GM19035 (cell line): ENCODE measurements around the gene ATPAF1.

Experiments
- ATAC-seq: cut with Tn5 transposase; IDR thresholded peaks from one replicate; pipeline ENCODE4 v1.9.1; 2021; ENCODE audit not compliant: unreplicated experiment

The ATPAF1 gene

GRCh38 chr1:46616277-46617107 lies 51.7 kb downstream of the ATPAF1 start, which contains the start of gene MOB3C:
Gene MOB3C, minus strand, starts transcription at chr1:46616811. Its CDS starts 3,490 bp downstream, at chr1:46613321.
- peak; percentile 72 for ATAC-seq

GRCh38 chr1:46615735-46616134 lies 52.4 kb downstream of the ATPAF1 start:
- no peak for ATAC-seq

GRCh38 chr1:46615088-46615487 lies 53.1 kb downstream of the ATPAF1 start:
- ATAC-seq, result no peak

- ATAC-seq, result no peak
These were observed 53.6 kb downstream of the ATPAF1 start for GRCh38 chr1:46614604-46614984.

GRCh38 chr1:46613661-46614603 lies 54.2 kb downstream of the ATPAF1 start:
- no peak for ATAC-seq

GRCh38 chr1:46612937-46613660 lies 55.1 kb downstream of the ATPAF1 start:
- no peak for ATAC-seq

- ATAC-seq, result no peak
These were observed 56.4 kb downstream of the ATPAF1 start for GRCh38 chr1:46611691-46612221.

GRCh38 chr1:46607345-46608130 lies 60.6 kb downstream of the ATPAF1 start:
- no peak for ATAC-seq

GRCh38 chr1:46606255-46606965 lies 61.8 kb downstream of the ATPAF1 start:
- no peak for ATAC-seq

- no peak for ATAC-seq
These were observed 62.9 kb downstream of the ATPAF1 start for GRCh38 chr1:46605232-46605631.

GRCh38 chr1:46603858-46604549 lies 64.2 kb downstream of the ATPAF1 start, which contains the start of gene MKNK1:
Gene MKNK1, minus strand, starts transcription at chr1:46604268. Its CDS starts 20,941 bp downstream, at chr1:46583327.
- ATAC-seq, result peak; percentile 92

- ATAC-seq, result no peak
These were observed 64.7 kb downstream of the ATPAF1 start for GRCh38 chr1:46603481-46603857.

- no peak for ATAC-seq
These were observed 66.7 kb downstream of the ATPAF1 start for GRCh38 chr1:46601257-46602007.

- no peak for ATAC-seq
These were observed 68.8 kb downstream of the ATPAF1 start for GRCh38 chr1:46599059-46599970.

- no peak for ATAC-seq
These were observed 71.3 kb downstream of the ATPAF1 start for GRCh38 chr1:46596846-46597245.

- ATAC-seq, result no peak
These were observed 72.1 kb downstream of the ATPAF1 start for GRCh38 chr1:46596036-46596435.

- no peak for ATAC-seq
These were observed 73.0 kb downstream of the ATPAF1 start for GRCh38 chr1:46595127-46595526.
